HG03045 (cell line): ENCODE measurements around the gene EIF3K.

Experiments used
- ATAC-seq: cut with Tn5 transposase; IDR thresholded peaks from one replicate; pipeline ENCODE4 v1.9.1; 2021; ENCODE audit warnings: mild to moderate bottlenecking, moderate library complexity; ENCODE audit not compliant: unreplicated experiment

The EIF3K gene

DNA sequence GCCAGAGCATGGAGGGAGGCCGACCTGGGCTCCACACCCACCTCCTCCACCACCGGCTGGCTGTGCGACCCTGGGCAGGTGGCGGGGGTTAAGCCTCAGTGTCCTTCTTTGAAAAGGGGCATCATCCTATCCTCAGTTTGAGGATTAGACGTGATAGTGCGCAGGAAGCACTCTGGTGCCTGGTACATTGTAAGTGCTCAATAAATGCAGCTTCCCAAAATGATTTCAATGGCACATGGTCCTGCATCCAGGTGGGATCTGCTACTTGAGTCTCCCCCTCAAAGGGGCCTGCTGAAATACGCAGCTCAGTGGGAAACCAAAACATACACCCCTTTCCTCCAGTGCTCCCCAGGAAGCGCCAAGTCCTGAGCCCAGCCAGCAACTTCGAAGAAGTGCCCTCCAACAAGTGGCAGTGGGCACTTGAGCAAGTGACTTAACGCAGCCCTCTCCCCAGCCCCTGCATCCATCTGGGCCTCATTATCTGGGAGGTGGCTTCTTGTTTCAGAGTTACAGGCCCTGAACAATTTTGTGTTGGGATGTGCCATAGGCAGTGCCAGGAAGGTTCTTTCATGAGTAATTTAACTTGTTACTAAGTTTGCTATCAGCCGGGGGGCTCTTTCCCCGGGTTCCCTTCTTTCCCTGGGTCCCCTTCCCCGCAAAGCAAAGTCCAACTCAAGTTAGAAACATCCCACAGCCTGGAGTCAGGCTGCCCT lies 46.4 kb downstream of the EIF3K start:
- no peak for ATAC-seq

DNA sequence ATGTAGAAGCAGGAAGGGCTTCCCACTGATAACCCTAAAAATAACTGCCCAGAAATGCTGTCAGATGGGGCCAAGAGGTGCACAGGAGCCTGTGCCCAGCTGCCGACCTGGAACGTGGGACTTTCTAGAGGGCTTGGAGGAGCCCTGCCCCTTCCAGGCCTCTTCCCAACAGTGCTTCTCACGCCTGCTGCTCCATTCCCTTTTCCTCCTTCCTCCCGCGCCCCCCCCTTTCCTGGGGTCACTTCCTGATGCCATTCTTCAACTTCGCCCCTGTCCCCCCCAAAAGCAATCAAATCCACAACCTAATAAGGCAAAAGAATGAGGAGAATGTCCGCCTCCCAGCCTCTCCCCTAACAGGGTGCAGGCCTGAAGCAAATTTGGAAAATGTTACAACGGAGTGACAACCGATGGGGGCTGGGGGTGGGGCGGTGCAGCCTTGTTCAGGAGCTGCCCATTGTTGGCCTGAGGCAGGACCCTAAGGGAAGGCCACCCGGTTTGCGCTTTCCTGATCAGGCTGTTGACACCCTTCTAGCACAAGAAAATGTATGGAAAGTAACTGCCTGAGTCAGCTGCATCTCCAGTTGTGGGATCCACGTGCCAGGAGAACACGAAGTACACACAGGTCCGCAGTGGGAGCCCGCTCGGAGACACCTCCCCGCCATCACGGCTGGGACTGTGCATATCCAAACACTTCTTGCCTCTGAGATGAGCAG lies 47.1 kb downstream of the EIF3K start:
- no peak for ATAC-seq

DNA sequence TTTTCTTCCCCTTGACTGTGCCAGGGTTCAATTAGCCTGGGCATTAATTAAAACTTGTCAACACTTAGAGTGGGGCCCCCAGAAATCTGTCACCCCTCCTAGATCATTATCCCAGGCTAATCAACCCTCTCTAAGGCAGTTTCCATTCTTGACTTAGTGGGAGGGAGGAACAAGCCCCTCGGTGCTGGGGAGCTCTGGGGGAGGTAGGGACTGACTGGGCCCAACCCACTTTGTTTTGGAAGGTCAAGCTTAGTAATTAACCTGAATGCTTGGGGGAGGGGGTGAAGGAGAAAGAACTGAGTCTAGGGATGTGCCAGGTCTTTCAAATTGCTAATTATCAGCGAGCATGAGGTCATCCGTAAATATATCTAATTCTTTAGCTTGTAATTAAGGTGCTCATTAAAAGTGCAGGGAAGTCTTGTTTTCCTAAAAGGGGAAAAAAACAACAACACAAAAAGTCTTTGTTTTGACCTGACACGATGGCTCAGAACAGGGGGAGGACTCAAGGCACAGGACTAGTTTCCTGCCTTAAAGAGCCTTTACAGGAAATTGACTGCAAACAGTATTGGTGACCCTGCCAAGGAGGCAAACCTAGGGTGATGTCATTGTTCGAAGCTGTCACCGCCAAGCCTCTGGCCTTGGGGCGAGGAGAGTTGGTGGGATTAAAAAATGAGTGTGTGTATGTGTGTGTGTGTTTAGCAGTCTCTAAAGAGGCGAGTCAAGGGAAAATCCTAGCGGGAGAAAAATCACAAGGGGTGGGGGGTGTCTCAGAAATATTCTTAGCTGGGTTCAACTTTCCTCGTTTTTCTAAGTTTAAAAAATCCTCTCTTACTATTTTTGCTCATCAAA lies 47.9 kb downstream of the EIF3K start:
- ATAC-seq: no peak

DNA sequence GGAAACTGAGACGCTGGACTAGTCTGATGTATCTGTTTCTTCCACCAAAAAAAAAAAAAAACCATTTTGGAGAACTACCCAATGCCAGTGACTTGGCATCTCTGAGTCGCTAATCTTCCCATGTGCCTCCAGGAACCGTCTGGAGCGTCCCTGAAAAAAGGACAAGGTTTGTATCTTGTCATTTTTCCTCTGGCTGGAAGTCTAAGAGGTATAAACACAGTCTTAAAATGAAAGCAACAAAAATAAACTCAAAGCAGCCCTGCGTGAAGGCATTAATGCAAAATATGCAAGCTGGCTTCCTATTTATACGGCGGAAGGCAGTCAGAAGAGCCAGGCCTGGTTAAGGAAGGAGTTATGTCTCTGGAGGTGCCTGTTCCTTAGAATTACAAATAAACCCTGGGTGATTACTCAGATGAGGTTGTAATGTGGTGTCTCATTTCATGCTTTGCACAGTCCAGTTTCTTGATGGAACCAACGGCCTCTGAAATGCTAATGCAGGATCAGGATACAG lies 48.7 kb downstream of the EIF3K start:
- ATAC-seq: no peak

DNA sequence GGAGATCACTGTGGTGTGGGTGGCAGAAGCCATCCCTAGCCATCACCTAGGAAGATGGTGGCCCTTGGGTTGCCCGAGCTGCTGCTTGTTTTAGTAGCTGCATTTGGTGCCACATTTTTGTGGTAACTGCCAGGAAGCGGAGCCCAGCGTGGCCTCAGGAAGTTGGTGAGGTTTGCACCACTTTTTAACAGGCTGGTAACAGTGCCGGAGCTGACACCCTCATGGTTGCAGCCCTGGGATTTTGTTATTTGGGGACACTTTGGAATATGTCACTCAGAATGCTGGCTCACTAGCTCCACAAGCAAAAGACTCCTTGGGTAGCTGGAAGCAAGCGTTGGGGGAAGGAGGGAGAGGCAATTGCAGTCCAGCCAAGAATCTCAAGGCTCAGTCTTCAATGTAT lies 50.6 kb downstream of the EIF3K start:
- no peak for ATAC-seq

DNA sequence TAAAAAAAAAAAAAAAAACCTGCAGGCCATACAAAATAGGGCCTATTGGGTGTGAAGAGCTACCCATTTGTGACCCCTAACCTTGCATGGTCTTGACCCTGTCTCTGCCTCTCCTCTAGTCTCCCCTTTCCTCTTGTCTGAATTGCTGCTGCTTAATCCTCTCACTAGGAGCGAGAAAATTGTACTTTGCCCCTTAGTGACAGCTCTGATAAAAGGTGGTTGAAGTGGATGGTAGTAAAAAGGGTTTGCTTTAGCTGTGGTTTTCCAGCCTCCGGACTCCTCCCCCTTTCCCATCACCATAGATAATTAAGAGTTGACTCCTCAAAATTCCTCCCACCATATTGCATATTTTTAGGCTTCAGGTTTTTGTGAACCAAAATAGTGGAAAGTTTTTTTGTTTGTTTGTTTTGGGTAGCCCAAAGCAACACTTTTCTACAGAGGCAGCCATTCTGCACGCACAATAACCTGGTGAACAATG lies 52.0 kb downstream of the EIF3K start:
- no peak for ATAC-seq

DNA sequence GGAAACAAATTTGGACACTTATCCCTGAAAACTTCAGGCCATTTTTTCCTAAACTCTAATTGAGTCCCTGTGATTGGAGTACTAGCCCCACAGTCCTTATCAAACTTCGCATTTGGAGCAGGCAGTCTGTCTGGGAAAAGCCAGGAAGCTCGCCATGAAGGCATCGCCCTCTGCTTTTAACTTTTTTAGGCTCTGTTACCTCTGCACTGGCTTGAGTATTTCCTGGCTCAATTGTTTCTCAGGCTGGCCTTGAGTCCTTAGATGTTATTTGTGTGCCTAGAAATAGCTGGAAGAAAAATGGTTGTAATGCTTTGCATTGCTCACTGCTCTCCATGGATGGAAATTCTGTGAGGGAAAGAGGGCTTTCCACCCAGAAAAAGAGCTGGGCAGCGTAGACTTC lies 52.7 kb downstream of the EIF3K start:
- ATAC-seq: no peak

DNA sequence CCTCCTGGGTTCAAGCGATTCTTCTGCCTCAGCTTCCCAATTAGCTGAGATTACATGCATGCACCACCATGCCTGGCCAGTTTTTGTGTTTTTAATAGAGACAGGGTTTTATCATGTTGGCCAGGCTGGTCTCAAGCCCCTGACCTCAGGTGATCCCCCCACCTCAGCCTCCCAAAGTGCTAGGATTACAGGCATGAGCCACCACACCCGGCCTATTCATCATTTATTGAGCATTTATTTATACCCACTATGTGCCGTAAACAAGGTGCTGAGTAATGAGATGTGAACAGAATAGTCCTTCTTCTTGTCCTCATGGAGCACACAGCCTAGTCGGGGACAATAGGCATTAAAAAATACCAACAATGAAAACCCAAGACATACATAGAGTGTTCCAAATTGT lies 54.0 kb downstream of the EIF3K start:
- no peak for ATAC-seq

DNA sequence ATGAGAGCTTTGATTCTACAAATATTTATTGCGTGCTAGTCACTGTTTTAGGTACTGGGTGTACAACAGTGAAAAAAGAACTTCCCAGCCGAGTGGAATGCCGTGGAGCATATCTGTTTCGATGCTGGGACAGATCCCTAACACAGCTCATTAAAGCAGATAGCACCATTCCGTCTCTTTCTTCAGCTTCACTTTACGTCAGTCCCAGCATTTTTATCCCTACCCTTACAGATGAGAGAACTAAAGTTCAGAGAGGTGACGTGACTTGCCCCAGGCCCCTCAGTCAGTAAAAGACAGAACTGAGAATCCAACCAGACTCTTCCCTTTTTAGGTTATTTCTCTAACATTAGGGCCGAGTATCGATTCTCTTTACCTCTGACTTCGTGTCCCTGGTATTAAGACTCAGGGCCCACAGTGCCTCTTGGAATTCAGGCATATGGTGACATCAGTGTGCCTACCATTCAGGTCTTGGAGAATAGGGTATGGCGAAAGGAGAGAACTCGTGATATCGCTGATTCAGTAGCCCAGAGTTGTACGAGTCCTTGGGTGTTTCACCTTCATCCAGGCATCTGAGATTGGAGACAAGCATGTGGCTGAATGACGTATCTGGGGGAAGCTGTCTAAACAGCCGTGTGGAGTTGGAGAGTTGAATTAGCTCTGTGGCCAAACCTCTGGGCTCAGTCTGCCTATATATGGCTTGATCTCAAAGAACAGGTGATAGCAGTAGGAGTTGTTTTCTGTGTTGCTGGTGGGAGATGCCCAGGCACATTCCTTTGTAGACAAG lies 55.6 kb downstream of the EIF3K start:
- ATAC-seq: no peak

DNA sequence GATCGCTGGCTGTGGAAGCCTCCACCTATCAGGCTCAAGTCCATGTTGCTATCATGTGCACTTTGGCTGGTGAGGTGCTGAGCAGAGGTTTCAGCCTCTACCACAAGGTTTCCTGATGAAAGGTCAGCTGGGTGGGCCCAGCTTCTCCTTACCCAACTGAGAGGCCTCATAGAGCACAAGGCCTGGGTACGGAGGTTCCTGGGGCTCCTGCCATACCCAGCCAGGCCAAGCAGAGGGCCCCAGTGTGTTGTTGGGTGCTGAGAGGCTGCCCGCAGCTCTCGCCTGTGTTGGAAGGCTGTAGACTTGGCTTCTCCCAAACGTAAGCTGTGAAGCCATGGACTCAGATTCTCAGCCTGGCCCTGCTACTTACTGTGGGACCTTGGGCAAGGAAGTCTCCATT lies 56.6 kb downstream of the EIF3K start:
- ATAC-seq: no peak

DNA sequence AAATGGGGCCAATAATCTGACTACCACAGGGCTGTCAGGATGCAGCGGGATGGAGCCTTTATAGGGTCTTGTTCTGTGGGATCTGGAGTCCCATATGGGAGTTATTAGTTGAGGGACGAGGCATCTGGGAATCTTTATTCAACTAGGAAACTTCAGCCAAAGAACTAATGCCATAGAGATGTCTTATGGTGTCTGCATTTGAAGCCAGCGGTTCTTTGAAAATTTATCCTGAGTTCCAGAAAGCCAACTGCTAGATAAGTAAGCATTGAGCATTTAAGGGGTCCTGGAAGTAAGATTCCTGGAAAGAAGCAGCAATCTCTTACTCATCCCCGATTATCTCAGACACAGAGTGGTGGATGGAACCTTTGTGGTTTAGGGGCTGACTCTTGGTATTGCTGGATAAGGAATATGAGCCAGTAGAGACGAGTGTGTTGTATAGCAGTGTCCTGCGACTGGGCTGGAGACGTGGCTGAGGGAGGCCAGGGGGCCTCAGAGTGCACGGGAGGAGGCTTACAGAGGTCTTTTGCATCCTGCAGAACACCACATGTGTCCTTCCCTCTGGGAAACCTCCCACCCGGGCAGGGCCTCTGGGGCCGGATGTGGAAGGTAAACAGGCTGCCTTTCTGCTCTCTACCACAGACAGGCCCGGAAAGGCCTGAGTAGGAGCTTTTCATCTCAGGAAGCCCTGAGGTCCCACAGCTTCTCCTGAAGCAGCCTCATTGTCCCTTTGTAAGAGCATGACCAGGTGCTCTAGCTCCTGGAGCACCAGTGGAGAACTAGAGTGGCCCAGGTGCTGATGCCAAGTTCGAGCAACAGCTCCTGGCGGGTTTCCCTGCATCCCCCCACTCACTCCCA lies 57.3 kb downstream of the EIF3K start:
- ATAC-seq: no peak

DNA sequence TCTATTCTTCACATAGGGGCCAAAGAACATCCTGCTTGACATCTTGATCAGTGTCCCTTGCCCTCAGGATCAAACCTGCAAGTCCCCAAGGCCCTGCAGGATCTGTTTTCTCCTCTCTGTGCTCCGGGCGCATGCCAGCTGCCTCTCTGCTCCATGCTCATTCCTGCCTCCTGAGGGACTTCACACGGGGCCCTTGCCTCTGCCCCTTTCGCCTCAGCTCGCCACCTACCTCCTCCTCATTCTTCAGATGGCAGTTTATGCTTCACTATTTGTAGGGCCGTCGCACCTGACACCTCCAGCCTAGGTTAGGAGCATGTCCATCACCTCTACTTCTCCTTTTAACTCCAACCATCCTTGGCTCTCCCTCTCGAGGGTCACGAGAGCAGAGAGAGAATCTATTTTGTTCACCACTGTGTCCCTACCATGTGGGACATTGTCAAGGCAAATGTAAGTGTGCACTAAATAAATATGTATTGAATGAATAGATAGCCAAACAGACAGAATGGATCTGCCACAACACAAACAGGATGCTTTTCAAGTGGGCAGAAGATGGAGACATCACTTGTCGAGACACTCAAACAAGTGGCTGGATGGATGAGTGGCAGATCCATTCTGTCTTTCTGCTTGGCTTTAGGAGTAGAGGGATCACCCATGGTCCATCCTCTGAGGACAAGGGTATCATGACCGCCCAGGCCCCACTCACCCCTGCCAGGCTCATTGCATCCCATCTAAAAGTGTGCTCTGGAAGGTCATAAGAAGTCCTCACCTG lies 58.1 kb downstream of the EIF3K start:
- no peak for ATAC-seq

DNA sequence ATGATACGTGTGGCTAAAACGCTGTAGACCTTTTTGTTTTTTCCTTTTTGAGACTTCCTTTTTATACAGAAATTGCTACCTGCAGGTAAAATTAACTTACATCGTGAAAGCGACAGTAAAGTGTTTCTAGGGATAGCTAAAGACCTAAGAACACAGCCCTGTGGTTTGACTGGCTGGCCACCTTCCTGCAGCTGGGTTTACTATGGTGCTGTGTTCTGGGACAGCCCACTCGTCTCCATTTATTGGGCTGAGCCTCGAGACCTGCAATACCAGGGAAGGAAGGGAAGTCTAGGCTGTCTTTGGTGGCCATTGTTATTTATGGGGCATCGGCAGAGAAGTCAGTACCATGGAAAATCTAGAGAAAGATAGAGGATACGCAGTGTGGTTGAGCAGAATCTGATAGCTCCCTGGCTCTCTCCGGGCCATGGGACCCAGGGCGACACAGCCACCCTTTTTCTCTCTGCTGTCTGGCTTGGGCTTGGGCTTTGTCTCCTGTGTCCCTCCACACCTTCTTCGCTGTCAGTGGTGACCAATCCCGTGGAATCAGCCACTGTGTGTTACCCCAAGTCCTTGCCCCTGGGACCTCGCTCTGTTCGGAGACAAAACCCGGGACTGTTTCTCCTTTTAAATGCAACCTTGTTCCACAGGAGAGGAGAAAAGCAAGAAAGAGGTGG lies 59.4 kb downstream of the EIF3K start:
- ATAC-seq: no peak

DNA sequence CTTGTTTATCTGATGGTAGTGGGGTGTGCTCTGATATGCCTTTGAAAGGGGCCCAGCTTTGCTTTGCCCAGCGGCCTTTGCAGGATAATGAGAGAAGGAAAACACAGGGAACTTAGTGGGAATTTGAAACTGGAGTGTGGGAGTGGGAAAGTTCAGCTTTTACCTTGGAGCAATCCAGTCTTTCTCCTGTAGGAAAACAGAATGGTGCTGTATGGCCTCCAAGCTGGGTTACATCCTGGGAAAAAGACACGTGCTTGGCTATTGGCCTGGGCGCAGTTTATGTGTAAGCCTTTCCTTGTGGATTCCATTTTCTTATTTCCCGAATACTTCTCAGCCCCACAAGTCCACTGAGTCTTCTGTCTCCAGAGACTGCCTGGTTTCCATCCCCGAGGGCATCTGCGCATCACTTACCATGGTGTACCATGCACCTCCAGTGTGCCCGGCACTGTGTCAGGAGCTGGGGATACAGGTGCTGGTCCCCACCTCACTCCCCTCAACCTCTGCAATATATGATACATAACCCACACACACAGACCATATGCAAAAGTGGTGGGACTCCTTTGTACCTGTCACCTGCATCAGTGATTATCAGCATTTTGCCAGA lies 60.0 kb downstream of the EIF3K start:
- no peak for ATAC-seq

DNA sequence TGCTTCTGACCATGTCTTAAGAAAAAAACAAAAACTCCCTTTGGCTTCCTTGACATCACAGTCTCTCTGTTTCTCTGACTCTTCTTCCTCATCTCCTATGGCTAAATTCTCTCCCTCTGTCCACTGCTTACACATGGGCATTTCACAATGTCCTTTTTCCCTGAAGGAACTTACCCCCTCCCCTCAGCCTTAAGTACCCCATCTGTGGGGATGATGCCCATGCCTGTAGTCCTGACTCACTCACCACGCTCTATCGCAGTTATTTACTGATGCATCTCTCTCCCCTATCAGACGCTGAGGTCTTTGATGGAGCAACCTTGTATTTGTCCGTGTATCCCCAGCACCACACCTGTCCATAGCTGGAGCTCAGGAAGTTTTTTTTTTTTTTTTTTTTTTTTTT lies 60.9 kb downstream of the EIF3K start:
- no peak for ATAC-seq

DNA sequence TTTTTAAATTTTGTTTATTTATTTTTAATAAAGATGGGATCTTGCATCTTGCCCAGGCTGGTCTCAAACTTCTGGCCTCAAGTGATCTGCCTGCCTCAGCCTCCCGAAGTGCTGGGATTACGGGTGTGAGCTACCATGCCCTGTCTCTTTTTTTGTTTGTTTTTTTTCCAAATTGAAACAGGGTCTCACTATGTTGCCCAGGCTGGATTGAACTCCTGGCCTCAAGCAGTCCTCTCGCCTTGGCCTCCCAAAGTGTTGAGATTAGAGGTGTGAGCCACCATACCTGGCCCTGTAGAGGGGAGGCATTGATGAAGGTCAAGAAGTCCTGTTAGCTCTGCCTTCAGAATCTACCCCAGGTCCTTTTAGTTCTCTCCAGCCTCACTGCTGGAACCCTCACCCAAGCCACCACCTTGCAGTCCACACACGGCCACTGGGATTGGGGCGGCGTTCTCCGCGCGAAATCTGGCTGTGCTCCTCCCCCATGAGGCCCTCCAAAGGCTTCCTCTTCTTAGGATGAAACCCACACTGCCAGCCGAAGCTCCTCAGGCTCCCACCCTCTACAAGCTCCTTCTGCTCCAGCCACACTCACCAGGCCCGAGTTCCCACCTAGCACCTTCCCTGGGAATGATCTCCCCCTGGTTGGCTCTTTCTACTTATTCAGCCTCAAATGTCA lies 63.3 kb downstream of the EIF3K start:
- ATAC-seq: no peak

DNA sequence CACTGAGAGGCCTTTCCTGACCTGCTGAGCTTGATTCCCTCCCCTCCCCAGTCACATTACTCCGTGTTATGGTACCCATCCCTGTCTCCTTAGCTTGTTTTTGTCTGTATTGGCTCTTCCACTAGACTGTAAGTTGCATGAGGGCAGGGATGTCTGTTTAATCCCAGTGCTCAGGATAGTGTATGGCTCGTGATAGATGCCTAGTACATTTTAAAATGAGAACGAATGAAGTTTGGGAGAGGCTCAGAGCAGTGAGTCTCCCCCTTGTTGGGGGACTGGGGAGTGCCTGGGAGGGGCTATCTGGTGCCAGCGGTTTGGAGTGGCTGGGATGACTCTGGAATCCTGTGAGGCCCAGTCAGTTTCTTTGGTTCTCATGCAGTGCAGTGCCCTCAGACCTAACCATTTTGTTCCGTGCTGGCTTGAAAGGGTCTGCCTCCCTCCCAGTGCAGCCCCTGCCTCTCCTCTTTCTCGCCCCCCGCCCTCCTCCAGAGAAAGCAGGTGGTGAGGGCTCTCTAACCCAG lies 63.9 kb downstream of the EIF3K start:
- no peak for ATAC-seq
